PC-3 (cell line): ENCODE measurements around the gene STK31. TPM values are rescaled to one million over a fixed set of nuclear protein-coding genes. Genes with fewer than 3 reads are reported as not detected.
A peak's percentile ranks its signal among the peaks of the same experiment; 100 is the strongest.

Experiments
- ATAC-seq: fragments of 200-7000 bp; cut with Tn5 transposase; 2 replicates; pipeline ENCODE4 v1.9.1; 2020; ENCODE audit warnings: mild to moderate bottlenecking, moderate library complexity
- BruUV-seq: library from RNA; stranded (reverse); fragments of 400-500 nt; replicated peaks from 2 replicates; lab custom pipeline; 2021; lab: Mats Ljungman, UMichigan
- CTCF ChIA-PET: fragments of 300-600 bp; sonication (Branson Sonifier 250); formaldehyde crosslinking; loops from one replicate; lab custom pipeline; 2022; ENCODE audit warnings: antibody characterized with exemption; lab: Charles Lee
- POLR2A ChIA-PET: fragments of 300-600 bp; sonication (Branson Sonifier 250); formaldehyde crosslinking; loops from one replicate; lab custom pipeline; 2022; ENCODE audit warnings: antibody characterized with exemption; ENCODE audit not compliant: unreplicated experiment; lab: Charles Lee
- DNase-seq: peaks from one replicate; pipeline ENCODE4 v3.0.0-alpha.2; 2015
- H2AFZ ChIP-seq: fragments of 300-600 bp; sonication (generic); 2 replicates; pipeline ENCODE4 v1.6.0; 2016; ENCODE audit warnings: antibody characterized with exemption, low read length
- H3F3A ChIP-seq: fragments of 300-600 bp; sonication (generic); one replicate; pipeline ENCODE4 v1.6.0; 2017; ENCODE audit warnings: antibody characterized with exemption, low read length, control low read depth, mild to moderate bottlenecking; ENCODE audit not compliant: unreplicated experiment
- H3K27ac ChIP-seq: fragments of 300-600 bp; sonication (generic); 2 replicates; pipeline ENCODE4 v1.5.1; 2016; ENCODE audit warnings: mild to moderate bottlenecking, low read length
- H3K27me3 ChIP-seq: fragments of 300-600 bp; sonication (generic); 2 replicates; pipeline ENCODE4 v1.6.1; 2016; ENCODE audit warnings: low read length, mixed read lengths
- H3K36me3 ChIP-seq: fragments of 300-600 bp; sonication (generic); 2 replicates; pipeline ENCODE4 v1.6.1; 2016; ENCODE audit warnings: low read depth, mixed run types, low read length, mixed read lengths
- H3K4me1 ChIP-seq: fragments of 300-600 bp; sonication (generic); 2 replicates; pipeline ENCODE4 v1.5.1; 2016; ENCODE audit warnings: low read length; ENCODE audit not compliant: insufficient read depth
- H3K4me2 ChIP-seq: fragments of 300-600 bp; sonication (generic); 2 replicates; pipeline ENCODE4 v1.6.0; 2016; ENCODE audit warnings: low read length
- H3K4me3 ChIP-seq: fragments of 300-600 bp; sonication (generic); 2 replicates; pipeline ENCODE4 v1.5.1; 2016; ENCODE audit warnings: mild to moderate bottlenecking, low read length, mixed read lengths
- H3K79me2 ChIP-seq: fragments of 300-600 bp; sonication (generic); 2 replicates; pipeline ENCODE4 v1.6.1; 2017; ENCODE audit warnings: low read length, mixed read lengths
- H3K9ac ChIP-seq: fragments of 300-600 bp; sonication (generic); 2 replicates; pipeline ENCODE4 v1.6.0; 2016; ENCODE audit warnings: mild to moderate bottlenecking, low read length
- H3K9me2 ChIP-seq: fragments of 300-600 bp; sonication (generic); replicated peaks from 2 replicates; pipeline ENCODE4 v1.6.1; 2016; ENCODE audit warnings: mixed run types, low read length, mixed read lengths
- H3K9me3 ChIP-seq: fragments of 300-600 bp; sonication (generic); 2 replicates; pipeline ENCODE4 v1.6.1; 2016; ENCODE audit warnings: low read length, mixed read lengths
- H4K20me1 ChIP-seq: fragments of 300-600 bp; sonication (generic); 2 replicates; pipeline ENCODE4 v1.6.1; 2016; ENCODE audit warnings: low read length, mixed read lengths
- CTCF ChIP-seq: fragments of 300-600 bp; sonication (generic); conservative IDR thresholded peaks from 2 replicates; pipeline ENCODE4 v1.5.1; 2017; ENCODE audit warnings: antibody characterized with exemption, low read depth, mild to moderate bottlenecking, low read length
- EZH2 ChIP-seq: fragments of 300-600 bp; sonication (generic); IDR thresholded peaks from one replicate; pipeline ENCODE4 v1.6.1; 2017; ENCODE audit warnings: antibody characterized with exemption, mild to moderate bottlenecking, low read length; ENCODE audit not compliant: unreplicated experiment
- EZH2phosphoT487 ChIP-seq: fragments of 300-600 bp; sonication (generic); IDR thresholded peaks from 2 replicates; pipeline ENCODE4 v1.6.1; 2018; ENCODE audit warnings: mild to moderate bottlenecking, antibody characterized with exemption, low read length, borderline replicate concordance
- intact Hi-C: fragments of 100-400 bp; cut with micrococcal nuclease; formaldehyde crosslinking; loops from 2 replicates; pipeline ENCODE4 v1.9.0; 2023
- total RNA-seq: library from RNA; depleted of rRNA; stranded (reverse); fragments of >200 nt; gene quantifications from 2 replicates; pipeline ENCODE4 v1.2.3, GENCODE V29; 2014

STK31 gene
- total RNA-seq, 1 experiment from 2014 or later, result 1.6 TPM

DNA sequence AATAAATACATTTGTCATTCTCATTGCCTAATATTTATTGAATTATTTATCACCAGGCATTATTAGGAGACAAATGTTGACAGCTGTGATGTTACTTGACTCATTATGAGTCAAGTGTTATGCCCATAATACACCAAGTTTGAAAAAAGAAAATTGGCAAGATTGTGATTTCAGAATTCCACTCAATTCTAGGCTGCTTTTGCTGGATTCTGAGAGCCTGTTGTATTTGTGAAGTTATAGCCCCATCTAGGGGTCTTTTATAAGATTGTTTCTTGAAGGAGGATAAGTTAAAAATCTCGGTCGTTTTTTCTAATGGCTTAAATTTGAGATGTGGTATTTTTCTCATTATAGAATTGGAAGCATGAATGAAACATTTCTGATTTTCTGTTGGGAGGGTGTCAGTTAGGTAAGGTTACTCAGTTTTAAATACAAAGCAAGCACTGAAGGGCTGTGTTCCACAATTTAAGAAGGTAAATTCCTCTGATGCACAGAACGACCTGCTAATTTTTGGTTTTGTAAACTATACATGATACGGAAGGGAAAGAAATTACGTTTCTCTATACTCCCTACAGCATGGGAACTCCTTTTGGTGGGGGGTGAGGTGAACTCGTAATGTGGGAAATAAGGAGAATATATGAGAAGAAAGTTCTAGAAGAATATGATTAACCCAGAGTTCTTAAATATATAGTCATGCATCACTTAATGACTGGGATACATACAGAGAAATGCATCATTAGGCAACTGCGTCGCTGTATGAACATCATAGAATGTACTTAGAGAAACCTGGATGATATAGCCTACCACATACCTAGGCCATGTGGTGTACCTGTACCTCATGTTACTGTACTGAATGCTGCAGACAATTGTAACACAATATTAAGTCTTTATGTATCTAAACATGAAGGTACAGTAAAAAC lies 2.6 kb downstream of the STK31 start:
- ATAC-seq, result peak; percentile 30
- Histone ChIP-seq H3K27ac (no peak overlapping the region), H3K36me3 (no peaks in the 10 kb centered on the region), H3K9me3 (no peaks in the 10 kb centered on the region), H3K9ac (no peak overlapping the region), H3K27me3 (no peaks in the 10 kb centered on the region), H3K4me2 (peak overlapping the region; percentile 76), H3K9me2 (no peaks in the 10 kb centered on the region), H3K79me2 (no peaks in the 10 kb centered on the region), H3K4me1 (peaks cover 32% of the 10 kb centered on the region), H2AFZ (no peak overlapping the region), H3K4me3 (peak overlapping the region; percentile 46; the same call in 1 of the 2 replicates), H3F3A (peaks cover 6% of the 10 kb centered on the region), H4K20me1 (no peaks in the 10 kb centered on the region)
- ChIA-PET CTCF (interaction anchor here (0.6 to 1.2 kb wide), 6 partner anchors 48 to 439 kb away, joined by 3 to 11 read pairs (median 4); no protein-coding TSS in a partner anchor), POLR2A (interaction anchor here (0.5 to 1.0 kb wide), 6 partner anchors 17 to 1412 kb away, joined by 3 to 5 read pairs (median 4); partner anchors contain the start of gene CCDC126)
- intact Hi-C loops, result loop anchor here (1.0 to 10.0 kb wide), 9 partner anchors 32 to 439 kb away; partner anchors contain the start of genes CCDC126 and FAM221A
- DNase-seq, result peak; percentile 81
- TF ChIP-seq EZH2 (no peak), CTCF (peak; percentile 82), EZH2phosphoT487 (no peak)
- BruUV-seq, result no TSS peak

- Histone ChIP-seq H3K4me1 (peaks cover 32% of the 10 kb centered on the region), H3K4me3 (0 out of 2 replicates have a peak overlapping the region, but pooled peaks have one; percentile 46), H3K4me2 (peak overlapping the region; percentile 76), H3K27ac (peak overlapping the region; percentile 27; the same call in 1 of the 2 replicates), H3K27me3 (no peaks in the 10 kb centered on the region), H3K9me3 (no peaks in the 10 kb centered on the region), H3F3A (peaks cover 6% of the 10 kb centered on the region), H2AFZ (no peak overlapping the region), H3K9me2 (no peaks in the 10 kb centered on the region), H3K9ac (no peak overlapping the region), H4K20me1 (no peaks in the 10 kb centered on the region), H3K79me2 (no peaks in the 10 kb centered on the region), H3K36me3 (no peaks in the 10 kb centered on the region)
- DNase-seq (peak; percentile 88), ATAC-seq (peak; percentile 96)
- TF ChIP-seq EZH2phosphoT487 (no peak), CTCF (no peak), EZH2 (no peak)
- ChIA-PET CTCF (interaction anchor here (0.5 to 1.2 kb wide), 7 partner anchors 29 to 440 kb away, joined by 3 to 11 read pairs (median 3); no protein-coding TSS in a partner anchor), POLR2A (interaction anchor here (0.6 to 1.0 kb wide), 7 partner anchors 16 to 1510 kb away, joined by 3 to 5 read pairs (median 4); partner anchors contain the start of gene CCDC126)
- intact Hi-C loops, result loop anchor here (1.0 to 10.0 kb wide), 5 partner anchors 33 to 366 kb away; partner anchors contain the start of gene FAM221A
- BruUV-seq, result no TSS peak
Measured at GRCh38 chr7:23713285-23714149, 3.5 kb downstream of the STK31 start.
